NT2/D1 (cell line): Measurements from ENCODE around the gene CERKL.

Experiments used
- SUZ12 ChIP-seq: IDR thresholded peaks from 2 replicates; pipeline ENCODE4 v1.6.1; 2011; ENCODE audit not compliant: insufficient read length, insufficient read depth; ENCODE audit errors: extremely low read depth
- YY1 ChIP-seq: IDR thresholded peaks from 2 replicates; pipeline ENCODE4 v1.6.1; 2011; ENCODE audit not compliant: insufficient read length, insufficient read depth
- ZNF274 ChIP-seq: IDR thresholded peaks from 2 replicates; pipeline ENCODE4 v1.6.1; 2011; ENCODE audit warnings: mild to moderate bottlenecking, low read depth, low read length

DNA sequence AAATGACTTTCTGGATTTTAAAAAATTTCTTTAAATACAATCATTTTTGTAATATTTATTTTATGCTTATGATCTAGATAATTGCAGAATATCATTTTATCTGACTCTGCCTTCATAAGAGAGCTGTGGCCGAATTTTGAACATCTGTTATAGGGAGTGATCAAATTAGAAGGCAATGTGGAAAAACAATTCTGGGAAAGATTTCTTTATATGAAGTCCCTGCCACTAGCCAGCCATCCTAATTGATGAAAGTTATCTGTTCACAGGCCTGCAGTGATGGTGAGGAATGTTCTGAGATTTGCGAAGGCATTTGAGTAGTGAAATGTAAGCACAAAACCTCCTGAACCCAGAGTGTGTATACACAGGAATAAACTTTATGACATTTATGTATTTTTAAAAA, 120.2 kb downstream of the CERKL start:
- TF ChIP-seq SUZ12: no peak
- no peak for TF ChIP-seq YY1
- TF ChIP-seq ZNF274: no peak
